Kidney tubule cell (primary cell): ENCODE measurements around the gene UBE2QL1.

Experiments used
- DNase-seq: peaks from one replicate; pipeline ENCODE4 v3.0.0-alpha.2; 2018; ENCODE audit warnings: low spot score

The UBE2QL1 gene, protein sequence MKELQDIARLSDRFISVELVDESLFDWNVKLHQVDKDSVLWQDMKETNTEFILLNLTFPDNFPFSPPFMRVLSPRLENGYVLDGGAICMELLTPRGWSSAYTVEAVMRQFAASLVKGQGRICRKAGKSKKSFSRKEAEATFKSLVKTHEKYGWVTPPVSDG

DNA sequence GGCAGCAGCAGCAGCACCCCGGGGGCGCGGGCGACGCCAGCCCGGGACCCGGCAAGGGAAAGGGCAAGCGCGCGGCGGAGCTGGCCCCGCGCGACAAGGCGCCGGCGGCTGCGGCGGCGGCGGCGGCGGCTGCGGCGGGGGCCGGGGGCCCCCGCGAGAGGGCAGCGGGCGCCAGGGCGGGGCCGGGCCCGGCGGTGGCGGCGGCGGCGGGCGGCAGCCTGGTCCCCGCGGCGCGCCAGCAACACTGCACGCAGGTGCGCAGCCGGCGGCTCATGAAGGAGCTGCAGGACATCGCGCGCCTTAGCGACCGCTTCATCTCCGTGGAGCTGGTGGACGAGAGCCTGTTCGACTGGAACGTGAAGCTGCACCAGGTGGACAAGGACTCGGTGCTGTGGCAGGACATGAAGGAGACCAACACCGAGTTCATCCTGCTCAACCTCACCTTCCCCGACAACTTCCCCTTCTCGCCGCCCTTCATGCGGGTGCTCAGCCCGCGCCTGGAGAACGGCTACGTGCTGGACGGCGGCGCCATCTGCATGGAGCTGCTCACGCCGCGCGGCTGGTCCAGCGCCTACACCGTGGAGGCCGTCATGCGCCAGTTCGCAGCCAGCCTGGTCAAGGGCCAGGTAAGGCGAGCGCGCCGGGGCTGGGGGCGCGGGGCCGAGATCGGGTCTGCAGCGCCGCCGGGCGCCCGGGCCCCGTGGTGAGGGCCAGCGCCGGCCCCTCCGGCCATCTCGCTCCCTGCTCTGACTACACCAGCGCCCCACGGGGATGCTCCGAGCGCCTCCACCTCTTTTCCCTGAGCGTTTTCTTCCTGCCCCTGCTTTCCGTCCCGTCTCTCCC is at the start of gene UBE2QL1:
Gene UBE2QL1 (plus strand): TSS at position 238 of the 843 bp plus-strand sequence. CDS start 35 bp downstream, at position 273.
- DNase-seq, result peak; percentile 21

DNA sequence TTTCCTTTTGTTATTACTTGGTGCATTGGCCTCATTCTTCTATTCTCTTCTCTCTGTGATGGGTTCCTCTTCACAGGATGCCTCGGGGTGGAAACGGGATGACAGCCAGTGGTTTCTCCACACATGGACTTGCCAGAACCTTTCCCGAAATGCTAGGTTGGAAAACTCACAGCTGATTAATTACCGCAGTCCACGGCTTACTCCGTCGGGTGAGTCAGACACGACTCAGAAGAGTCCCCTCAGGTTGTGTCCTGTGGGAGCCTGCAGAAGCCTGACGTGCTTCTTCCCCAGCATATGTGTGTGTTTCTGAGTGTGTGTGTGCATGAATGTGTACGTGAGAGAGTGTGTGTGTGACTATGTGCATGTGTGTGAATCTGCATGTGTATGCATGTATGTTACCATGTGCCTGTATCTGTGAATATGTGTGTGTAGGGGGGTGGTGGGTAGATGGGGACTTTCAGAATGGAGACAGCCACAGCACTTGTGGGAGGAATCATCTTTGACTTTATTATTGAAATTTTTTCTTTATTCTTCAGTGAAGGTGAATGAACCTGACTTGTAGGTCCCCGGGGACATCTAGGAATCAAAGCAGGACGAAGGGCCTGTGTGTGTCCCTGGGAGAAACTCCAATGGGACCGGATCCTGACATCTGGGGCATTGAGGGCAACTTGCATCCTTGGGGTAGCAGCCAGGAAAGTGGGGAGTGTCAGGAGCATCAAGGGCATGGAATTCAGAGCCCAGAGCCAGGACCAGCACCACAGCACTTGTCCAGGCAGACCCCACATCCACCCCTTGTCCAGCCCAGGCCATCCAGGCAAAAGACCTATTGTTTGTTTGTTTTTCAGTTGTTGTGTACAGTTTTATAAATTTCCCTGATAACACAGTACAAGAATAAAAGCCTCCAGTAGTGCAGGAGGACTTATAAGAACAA is 48.4 kb upstream of the UBE2QL1 start:
- DNase-seq, result peak; percentile 42

- no peak for DNase-seq
These were observed 47.2 kb upstream of the UBE2QL1 start for GRCh38 chr5:6401410-6401809.

GRCh38 chr5:6402939-6403338 is 45.7 kb upstream of the UBE2QL1 start:
- DNase-seq, result no peak

- no peak for DNase-seq
These were observed 45.2 kb upstream of the UBE2QL1 start for GRCh38 chr5:6403416-6403815.

DNA sequence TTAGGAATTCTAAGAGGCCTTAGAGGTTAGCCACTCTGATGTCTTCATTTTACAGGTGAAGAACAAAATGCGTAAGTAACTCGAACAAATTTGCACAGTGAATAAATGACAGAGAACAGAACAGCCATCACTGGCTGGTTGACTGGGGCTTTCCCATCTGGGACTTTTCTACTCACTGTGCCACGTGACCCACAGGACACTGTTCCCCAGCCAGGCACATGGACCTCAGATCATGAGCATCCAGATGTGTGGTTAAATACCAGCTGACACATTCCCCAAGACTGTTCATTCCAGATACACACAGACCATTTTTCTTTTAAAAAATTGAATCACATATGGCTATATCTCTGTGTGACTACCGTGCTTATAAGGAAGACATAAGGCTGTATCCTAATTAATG is 44.5 kb upstream of the UBE2QL1 start:
- peak; percentile 63 for DNase-seq

GRCh38 chr5:6405591-6405990 is 43.1 kb upstream of the UBE2QL1 start:
- DNase-seq, result no peak

DNA sequence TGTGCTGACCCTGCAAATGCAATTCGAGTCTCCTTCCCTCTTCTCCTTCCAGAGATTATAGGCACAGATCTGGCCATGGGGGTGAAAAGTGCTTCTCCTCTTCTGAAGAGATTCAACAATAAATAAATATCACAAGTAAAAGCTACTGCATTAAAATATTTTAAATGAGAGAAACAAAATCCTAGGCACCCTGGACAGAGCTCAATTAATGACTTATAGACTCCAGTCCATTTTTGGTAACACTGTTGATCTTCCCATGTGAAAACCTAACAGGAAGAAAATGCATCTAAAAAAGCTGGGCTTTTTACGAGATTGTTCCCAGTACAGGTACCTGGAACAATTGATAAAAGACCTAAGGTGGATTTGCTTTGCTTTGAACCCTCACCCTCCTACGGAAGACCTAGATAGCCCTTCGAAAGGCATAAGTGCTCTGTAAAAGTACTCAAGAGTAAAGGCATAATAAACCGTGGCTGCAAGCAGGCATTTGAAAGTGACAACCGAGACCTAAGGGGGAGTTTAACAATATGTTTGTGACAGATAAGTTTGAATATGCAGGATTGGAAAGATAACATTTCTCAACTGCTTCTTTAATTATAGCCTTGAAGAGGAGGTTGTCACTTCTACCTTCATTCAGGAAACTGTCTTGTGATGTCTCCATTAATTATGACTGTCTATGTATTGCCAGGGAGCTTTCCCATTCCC is 41.0 kb upstream of the UBE2QL1 start:
- DNase-seq, result no peak

DNA sequence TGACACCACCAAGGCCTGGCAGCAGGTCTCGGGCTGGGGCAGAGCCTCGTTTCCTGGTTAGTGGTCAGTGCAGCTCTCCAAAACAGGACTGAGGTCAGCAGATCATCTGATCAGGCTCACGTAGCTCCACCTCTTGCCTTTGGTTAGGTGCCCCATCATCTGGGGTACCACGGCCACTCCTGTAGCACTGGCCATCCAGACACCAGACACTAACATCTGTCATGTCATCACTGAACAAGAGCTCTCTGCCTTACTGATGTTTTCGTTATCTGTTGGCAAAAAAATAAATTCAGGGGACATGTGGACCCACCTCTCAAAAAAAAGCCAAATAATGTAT is 40.4 kb upstream of the UBE2QL1 start:
- no peak for DNase-seq

DNA sequence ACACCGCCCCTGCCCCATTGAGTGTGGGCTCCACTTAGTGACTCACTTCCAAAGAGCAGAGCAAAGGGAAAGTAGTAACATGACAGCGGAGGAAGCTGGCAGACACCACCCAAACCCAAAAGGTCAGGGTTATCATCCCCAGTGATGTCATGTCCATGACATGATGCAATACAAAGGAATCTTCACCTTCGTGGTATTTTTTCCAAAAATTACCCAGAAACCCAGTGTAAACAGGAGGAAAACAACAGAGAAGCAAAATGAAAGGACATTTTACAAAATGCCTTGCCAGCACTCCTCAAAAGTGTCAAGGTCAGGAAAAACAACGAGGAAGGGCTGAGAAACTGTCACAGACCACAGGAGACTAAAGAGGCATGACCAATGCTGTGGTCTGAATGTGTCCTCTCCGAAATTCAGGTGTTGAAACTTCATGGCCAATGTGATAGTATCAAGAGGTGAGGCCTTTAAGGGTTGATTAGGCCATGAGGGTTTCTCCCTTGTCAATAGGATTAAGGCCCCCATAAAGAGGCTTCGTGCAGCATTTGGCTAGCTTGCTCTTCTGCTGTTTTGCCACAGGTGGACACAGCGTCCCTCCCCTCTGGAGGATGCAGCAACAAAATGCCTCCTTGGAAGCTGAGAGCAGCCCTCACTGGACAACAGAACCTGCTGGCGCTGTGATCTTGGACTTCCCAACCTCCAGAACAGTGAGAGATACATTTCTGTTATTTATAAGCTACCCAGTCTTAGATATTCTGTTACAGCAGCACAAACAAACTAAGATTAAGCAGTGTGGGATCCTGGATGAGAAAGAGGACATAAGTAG is 39.8 kb upstream of the UBE2QL1 start:
- no peak for DNase-seq

DNA sequence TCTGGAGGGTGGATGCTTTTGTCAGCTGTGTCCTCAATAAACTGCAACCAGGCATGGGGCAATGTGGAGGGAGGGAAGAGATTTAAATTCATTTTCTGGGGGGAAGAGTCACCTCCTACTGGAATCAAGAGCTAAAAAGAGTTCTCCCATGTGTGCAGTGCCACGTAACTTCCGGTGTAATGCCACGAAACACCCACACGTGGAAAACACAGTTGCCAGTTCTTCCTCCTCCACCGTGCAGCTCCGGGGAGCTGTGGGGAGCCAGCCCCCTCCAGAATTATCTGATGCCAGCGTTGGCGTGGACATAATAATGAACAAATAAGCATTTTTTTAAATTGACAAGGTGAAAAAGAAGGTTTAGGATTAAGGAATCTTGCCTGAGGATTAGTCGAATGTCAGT is 38.2 kb upstream of the UBE2QL1 start:
- DNase-seq, result no peak

GRCh38 chr5:6411141-6411540 is 37.5 kb upstream of the UBE2QL1 start:
- DNase-seq, result no peak

DNA sequence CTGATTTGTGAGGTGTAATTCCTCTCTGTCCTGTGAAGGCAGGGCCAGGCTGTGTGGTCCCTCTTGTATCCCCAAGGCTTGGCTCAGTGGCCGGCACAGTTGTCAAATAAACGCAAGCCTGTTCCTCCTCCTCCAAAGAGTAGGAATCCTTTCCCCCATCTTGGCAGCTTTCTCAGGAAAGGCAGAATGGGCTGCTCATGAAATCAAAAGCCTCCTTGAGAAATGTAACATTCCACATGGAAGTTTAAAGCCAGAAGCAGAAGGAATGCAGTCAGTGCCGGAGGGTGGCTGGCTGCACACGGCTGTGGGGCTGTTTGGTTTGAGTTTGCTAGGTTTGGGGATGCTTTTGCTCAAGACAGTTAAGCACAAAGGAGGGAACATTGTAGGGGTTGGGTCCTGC is 35.8 kb upstream of the UBE2QL1 start:
- no peak for DNase-seq

- no peak for DNase-seq
These were observed 31.0 kb upstream of the UBE2QL1 start for GRCh38 chr5:6417657-6418056.

GRCh38 chr5:6418679-6419276 is 29.9 kb upstream of the UBE2QL1 start:
- no peak for DNase-seq

DNA sequence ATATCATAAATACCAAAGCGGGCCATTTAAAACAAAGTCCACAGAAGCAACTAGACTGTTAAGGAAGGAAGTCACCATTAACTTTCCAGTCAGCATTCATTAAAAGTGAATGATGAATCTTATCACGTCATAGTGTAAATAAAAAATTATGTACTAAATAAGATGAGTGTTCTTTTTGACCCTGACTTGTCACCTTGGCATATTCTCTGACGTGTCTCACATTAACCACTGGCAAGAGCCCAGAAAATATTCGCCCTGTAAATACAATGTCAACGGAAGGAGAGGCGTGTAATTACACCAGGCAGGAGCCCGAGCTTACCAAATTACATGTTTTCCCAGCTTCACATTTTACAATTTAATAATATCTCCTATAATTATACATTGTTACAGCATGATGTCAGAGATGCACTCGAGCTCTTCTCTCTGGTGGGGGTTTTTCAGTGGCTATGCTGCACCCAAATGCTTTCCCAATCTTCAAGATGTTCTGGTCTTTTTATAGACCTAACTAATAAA is 29.3 kb upstream of the UBE2QL1 start:
- DNase-seq, result peak; percentile 51

GRCh38 chr5:6423327-6424109 is 25.1 kb upstream of the UBE2QL1 start:
- DNase-seq, result peak; percentile 28

DNA sequence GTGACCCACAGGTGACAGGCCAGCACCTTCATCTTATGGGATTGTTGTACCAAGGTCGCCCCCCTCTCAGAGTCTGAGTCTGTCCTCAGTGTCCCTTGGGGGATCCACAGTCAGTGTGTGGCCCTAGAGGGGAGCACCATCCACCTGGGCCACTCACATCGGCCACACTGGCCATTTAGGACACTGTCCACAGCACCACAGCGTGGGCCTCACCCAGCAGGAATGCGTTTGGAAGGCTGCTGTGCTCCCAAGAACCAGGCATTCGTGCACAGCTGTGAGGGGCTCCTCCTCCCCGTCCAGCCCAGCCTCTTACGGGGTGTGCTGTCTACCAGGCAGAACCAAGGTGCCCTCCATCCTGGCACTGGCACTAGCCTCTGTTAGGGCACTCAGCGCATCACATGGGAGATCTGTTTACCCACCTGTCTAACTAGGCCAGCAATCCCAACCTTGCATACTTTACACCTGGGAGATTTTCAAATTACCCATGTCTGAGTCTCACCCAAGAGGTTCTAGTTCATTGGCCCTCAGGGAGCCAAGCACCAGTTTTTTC is 24.5 kb upstream of the UBE2QL1 start:
- DNase-seq, result peak; percentile 24

GRCh38 chr5:6424700-6425099 is 24.0 kb upstream of the UBE2QL1 start:
- no peak for DNase-seq
